ENCODE results near the gene JADE1. TPM values are rescaled to one million over a fixed set of nuclear protein-coding genes. Genes with fewer than 3 reads are reported as not detected.

JADE1 gene
- total RNA-seq, 1 experiment from 2014 or later = 192 TPM

GRCh38 chr4:128913228-128913627 lies 103.7 kb downstream of the JADE1 start:
- H4K5ac ChIP-seq (ENCODE audit: insufficient read length, low read depth, low read length) = no peak overlapping the region
- no peak overlapping the region for H2BK15ac ChIP-seq (ENCODE audit: low read depth, low read length)
- no peak overlapping the region for H4K8ac ChIP-seq (replicated peaks; ENCODE audit: insufficient read length, low read depth, low read length)
- Mint-ChIP-seq H3K4me1 (no peaks in the 10 kb centered on the region), H3K9me3 (no peaks in the 10 kb centered on the region), H3K4me3 (no peak overlapping the region), H3K27ac (no peak overlapping the region), H3K27me3 (ENCODE audit: low read depth) (no peaks in the 10 kb centered on the region), H3K36me3 (ENCODE audit: insufficient read depth in 1 of 3, low read depth in 3 of 3) (no peaks in the 10 kb centered on the region)
- no peak overlapping the region for H2AK5ac ChIP-seq (ENCODE audit: insufficient read length, low read length)
- H2AFZ ChIP-seq (ENCODE audit: low read length) = no peak overlapping the region
- H3K23ac ChIP-seq (ENCODE audit: insufficient read length, low read depth, low read length) = no peak overlapping the region
- no peak overlapping the region for H3K4me2 ChIP-seq (ENCODE audit: insufficient read depth, insufficient read length, low read length)
- no CpG with 5 or more reads among the region's 1 CpG for WGBS (ENCODE audit: extremely low coverage, insufficient read length, low lambda C conversion rate)
- no peak overlapping the region for H3T11ph ChIP-seq (ENCODE audit: low read length)
- no peaks in the 10 kb centered on the region for H3K79me2 ChIP-seq (ENCODE audit: insufficient read depth, low read length)
- no peaks in the 10 kb centered on the region for H3K4me1 ChIP-seq (ENCODE audit: insufficient read depth, low read length)
- H3K4ac ChIP-seq (ENCODE audit: low read depth, low read length) = no peak overlapping the region
- H3K23me2 ChIP-seq (ENCODE audit: insufficient read length, low read depth, low read length, poor library complexity, severe bottlenecking) = no peaks in the 10 kb centered on the region
- no peaks in the 10 kb centered on the region for H3K27me3 ChIP-seq (ENCODE audit: insufficient read depth, low read length)
- no peaks in the 10 kb centered on the region for H4K20me1 ChIP-seq (ENCODE audit: control insufficient read depth, insufficient read depth, insufficient read length)
- no peak overlapping the region for H3K56ac ChIP-seq (ENCODE audit: insufficient read length, low read depth, low read length)
- H3K9ac ChIP-seq (ENCODE audit: extremely low read depth, insufficient read length, low read length) = no peak overlapping the region
- no peak overlapping the region for H4K91ac ChIP-seq (ENCODE audit: insufficient read length, low read depth, low read length)
- no peaks in the 10 kb centered on the region for H3K79me1 ChIP-seq (ENCODE audit: insufficient read depth, low read depth, low read length, poor library complexity, severe bottlenecking)
- TF ChIP-seq CTCF (conservative IDR thresholded peaks at IDR 0.05) = no peak
- no peak overlapping the region for H3K14ac ChIP-seq (ENCODE audit: insufficient read depth, low read length)
- no peak overlapping the region for H2BK12ac ChIP-seq (ENCODE audit: insufficient read length, low read depth, low read length)
- no peak overlapping the region for H2BK20ac ChIP-seq (ENCODE audit: low read depth, low read length, poor library complexity, severe bottlenecking)
- no peak overlapping the region for H2BK120ac ChIP-seq (ENCODE audit: low read depth, low read length, poor library complexity, severe bottlenecking)
- H3K27ac ChIP-seq (ENCODE audit: insufficient read length, low read depth, low read length) = no peak overlapping the region
- no peak overlapping the region for H3K18ac ChIP-seq (ENCODE audit: insufficient read length, low read depth, low read length)
- DNase-seq = no peak
- no peaks in the 10 kb centered on the region for H3K9me3 ChIP-seq (ENCODE audit: control insufficient read depth, low read depth, low read length)
- no peak overlapping the region for H2BK5ac ChIP-seq (ENCODE audit: insufficient read length, low read length)

All from H9 (cell line).